Measurements from ENCODE around the gene CNDP1.
"Not testable (repeated sequence)": the region's sequence is repeated elsewhere in the genome, so short reads cannot be mapped to it uniquely, and the experiment has no call there.

Gene CNDP1

DNA sequence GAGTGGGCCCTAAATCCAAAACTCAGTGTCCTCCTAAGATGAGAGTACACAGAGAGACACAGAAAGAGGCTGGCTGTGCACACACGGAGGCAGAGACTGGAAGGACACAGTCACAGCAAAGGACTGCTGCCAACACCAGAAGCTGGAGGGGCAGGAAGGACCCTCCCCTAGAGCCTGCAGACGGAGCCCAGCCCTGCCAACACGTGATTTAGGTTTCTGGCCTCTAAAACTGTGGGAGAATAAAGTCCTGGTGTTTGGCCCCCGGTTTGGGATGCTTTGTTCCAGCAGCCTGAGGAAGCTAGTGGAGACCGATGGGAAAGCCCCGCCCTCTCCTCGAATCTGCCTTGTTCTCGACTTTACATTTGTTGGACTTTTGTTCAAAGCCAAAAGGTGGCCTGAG lies 10.6 kb downstream of the CNDP1 start:
- DNase-seq (ENCODE audit: extremely low read depth in 1 of 2, low read depth in 1 of 2): no peak

- DNase-seq (ENCODE audit: extremely low read depth in 1 of 2, low read depth in 1 of 2): no peak
Measured at GRCh38 chr18:74546007-74546406, 11.7 kb downstream of the CNDP1 start.

DNA sequence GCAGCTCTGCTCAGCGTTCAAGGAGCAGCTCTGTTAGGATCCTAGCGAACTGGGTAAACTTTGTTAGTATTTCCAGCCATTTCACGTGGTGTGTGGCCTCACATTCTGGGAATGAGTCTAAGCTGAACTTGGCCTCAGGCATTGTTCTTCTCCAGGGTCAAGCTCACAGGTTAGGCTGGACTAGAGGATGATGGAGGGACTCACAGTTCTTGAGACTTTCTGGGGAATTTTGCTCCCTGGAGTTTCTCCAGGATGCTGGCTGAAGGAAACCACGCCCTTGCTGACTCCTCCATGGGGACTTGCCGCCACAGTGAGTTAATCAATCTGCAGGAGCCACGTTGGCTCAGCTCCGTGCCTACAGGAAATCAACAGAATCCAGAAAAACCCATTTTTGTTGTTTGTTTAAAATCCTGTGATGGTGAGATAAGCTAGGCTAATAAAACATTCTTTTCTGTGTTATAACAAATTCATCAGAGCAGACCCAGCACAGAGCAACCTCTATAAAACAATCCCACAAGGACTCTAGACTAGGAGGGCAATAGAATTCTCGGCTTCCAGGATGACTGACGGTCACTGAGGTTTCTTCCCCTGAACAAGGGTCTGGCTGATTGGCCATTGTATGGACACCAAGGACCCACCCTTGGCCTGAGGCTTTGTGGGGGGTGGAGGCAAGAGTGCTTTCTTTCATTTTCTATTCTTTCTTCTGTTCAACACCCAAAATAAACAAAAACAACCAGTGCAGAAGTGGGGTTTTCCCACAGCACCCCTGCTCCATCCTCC lies 12.6 kb downstream of the CNDP1 start:
- no peak for DNase-seq (ENCODE audit: extremely low read depth in 1 of 2, low read depth in 1 of 2)

- DNase-seq (ENCODE audit: extremely low read depth in 1 of 2, low read depth in 1 of 2): no peak
Measured at GRCh38 chr18:74547860-74548259, 13.6 kb downstream of the CNDP1 start.

GRCh38 chr18:74549591-74550104 lies 15.3 kb downstream of the CNDP1 start:
- DNase-seq (ENCODE audit: extremely low read depth in 1 of 2, low read depth in 1 of 2): no peak

- no peak for DNase-seq (ENCODE audit: extremely low read depth in 1 of 2, low read depth in 1 of 2)
Measured at GRCh38 chr18:74550886-74551285, 16.6 kb downstream of the CNDP1 start.

GRCh38 chr18:74551452-74551851 lies 17.2 kb downstream of the CNDP1 start:
- DNase-seq (ENCODE audit: extremely low read depth in 1 of 2, low read depth in 1 of 2): no peak

DNA sequence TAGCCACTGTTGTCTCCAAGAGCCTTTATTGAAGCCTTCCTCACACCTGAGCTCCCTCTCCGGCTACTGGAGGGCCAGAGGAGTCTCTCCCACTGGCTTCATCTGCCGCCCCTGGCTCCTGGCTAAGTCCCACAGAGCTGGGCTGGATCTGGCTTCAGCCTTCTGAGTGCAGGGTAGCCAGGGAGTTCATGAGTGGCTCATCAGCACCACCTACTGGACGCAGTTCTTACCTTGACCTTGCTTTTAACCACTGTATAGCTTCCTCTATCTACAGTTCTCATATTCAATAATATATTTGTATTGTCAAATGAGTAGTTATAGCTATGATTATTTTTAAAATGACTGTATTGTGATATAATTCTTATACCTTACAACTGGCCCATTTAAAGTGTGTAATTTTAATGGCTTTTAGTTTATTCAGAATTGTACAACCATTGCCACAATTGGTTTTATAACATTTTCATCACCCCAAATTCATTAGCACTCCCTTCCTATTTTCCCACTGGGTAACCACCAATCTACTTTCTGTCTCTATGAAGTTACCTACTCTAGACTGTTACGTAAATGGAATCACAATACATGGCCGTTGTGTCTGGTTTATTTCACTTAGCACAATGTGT lies 17.7 kb downstream of the CNDP1 start:
- DNase-seq (ENCODE audit: extremely low read depth in 1 of 2, low read depth in 1 of 2): peak; percentile 39 to 62

- no peak for DNase-seq (ENCODE audit: extremely low read depth in 1 of 2, low read depth in 1 of 2)
Measured at GRCh38 chr18:74556126-74556525, 21.8 kb downstream of the CNDP1 start.

DNA sequence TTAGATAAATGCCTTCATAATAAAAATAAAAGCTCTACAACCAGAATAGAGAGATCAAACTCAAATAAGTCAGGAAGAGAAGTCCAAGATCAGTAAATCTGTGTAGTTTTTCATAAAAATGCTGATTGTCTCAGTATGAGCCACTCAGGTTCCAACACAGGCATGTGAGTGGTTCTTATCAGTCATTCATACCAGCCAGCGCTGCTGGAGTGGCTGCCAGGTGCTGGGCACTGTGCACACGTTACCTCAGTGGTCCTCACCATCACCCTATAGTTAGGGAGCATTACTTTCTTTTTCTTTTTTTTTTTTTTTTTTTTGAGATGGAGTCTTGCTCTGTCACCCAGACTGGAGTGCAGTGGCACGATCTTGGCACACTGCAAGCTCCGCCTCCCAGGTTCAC lies 23.8 kb downstream of the CNDP1 start:
- no peak for DNase-seq (ENCODE audit: extremely low read depth in 1 of 2, low read depth in 1 of 2)

- DNase-seq (ENCODE audit: extremely low read depth in 1 of 2, low read depth in 1 of 2): no peak
Measured at GRCh38 chr18:74562131-74562730, 27.9 kb downstream of the CNDP1 start.

DNA sequence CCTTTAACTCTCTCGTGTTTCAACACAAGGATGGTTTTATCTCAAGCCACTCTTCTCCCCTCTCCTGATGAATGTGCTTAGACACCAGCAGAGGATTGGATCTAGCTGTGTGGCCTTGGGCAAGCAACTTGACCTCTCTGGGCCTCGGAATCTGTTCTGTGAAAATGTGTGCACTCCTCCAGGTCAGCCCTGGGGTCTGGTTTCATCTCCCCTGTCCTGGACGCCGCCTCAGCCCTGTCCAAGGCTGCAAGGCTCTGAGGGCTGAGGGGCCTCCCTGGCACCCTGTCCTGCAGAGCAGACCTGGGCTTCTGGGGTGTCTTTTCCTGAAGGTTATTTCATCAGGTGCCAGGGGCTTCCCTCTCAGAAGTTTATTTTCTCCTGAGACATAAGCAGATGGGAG lies 28.5 kb downstream of the CNDP1 start:
- DNase-seq (ENCODE audit: extremely low read depth in 1 of 2, low read depth in 1 of 2): no peak

GRCh38 chr18:74563999-74564398 lies 29.7 kb downstream of the CNDP1 start:
- DNase-seq (ENCODE audit: extremely low read depth in 1 of 2, low read depth in 1 of 2): no peak

GRCh38 chr18:74565164-74565563 lies 30.9 kb downstream of the CNDP1 start:
- DNase-seq (ENCODE audit: extremely low read depth in 1 of 2, low read depth in 1 of 2): not testable (repeated sequence)

- not testable (repeated sequence) for DNase-seq (ENCODE audit: extremely low read depth in 1 of 2, low read depth in 1 of 2)
Measured at GRCh38 chr18:74565993-74566392, 31.7 kb downstream of the CNDP1 start.

DNA sequence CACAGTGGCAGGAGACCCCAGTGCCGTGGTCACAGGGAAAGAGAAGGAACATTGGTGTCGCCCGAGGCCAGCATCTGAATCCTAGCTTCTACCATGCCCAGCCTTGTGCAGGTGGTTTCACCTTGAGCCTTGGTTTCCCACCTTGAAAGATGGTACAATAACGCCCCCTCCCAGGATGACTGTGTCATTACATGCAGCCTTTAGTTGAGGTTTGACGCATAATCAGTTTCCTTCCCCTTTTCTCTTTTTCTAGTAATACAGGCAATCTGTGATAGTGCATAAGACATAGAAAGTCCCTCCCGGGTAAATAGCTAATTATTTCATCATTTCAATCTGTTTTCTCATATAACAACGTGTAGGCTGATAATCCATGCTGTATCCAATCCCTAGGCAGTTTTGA lies 33.5 kb downstream of the CNDP1 start:
- DNase-seq (ENCODE audit: extremely low read depth in 1 of 2, low read depth in 1 of 2): no peak

GRCh38 chr18:74569401-74569800 lies 35.1 kb downstream of the CNDP1 start:
- no peak for DNase-seq (ENCODE audit: extremely low read depth in 1 of 2, low read depth in 1 of 2)

- no peak for DNase-seq (ENCODE audit: extremely low read depth in 1 of 2, low read depth in 1 of 2)
Measured at GRCh38 chr18:74570266-74570665, 36.0 kb downstream of the CNDP1 start.

- no peak for DNase-seq (ENCODE audit: extremely low read depth in 1 of 2, low read depth in 1 of 2)
Measured at GRCh38 chr18:74571895-74572680, 37.8 kb downstream of the CNDP1 start.

DNA sequence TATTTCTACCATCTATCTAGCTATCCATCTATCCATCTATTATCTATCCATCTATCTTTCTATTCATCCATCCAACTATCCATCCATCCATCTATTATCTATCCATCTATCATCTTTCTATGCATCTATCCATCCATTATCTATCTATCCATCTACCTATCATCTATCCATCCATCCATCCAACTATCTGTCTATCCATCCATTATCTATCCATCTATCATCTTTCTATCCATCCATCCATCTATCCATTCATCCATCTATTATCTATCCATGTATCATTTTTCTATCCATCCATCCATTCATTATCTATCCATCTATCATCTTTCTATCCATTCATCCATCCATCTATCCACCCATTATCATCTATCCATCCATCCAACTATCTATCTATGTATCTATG lies 38.8 kb downstream of the CNDP1 start:
- no peak for DNase-seq (ENCODE audit: extremely low read depth in 1 of 2, low read depth in 1 of 2)

DNA sequence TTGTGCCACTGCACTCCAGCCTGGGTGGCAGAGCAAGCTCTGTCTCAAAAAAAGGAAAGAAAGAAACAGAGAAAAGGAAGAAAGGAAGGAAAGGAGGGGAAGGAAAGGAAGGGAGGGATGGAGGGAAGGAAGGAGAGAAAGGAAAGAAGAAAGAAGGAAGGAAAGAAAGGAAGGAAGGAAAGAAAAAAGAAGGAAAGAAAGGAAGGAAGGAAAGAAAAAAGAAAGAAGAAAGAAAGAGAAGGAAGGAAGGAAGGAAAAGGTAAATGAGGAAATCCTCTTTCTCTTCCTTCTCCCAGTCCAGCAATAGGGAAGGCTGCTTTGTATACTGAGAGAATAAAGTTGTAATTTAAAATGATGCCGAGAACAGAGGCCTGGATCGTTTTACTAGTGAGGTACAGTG lies 40.6 kb downstream of the CNDP1 start:
- no peak for DNase-seq (ENCODE audit: extremely low read depth in 1 of 2, low read depth in 1 of 2)

Measured in activated CD8-positive, alpha-beta memory T cell treated with anti-CD3 and anti-CD28 coated beads for 1 hour (primary cell).